ENCODE measurements around the gene NINJ1. TPM values are rescaled to one million over a fixed set of nuclear protein-coding genes. Genes with fewer than 3 reads are reported as not detected.

NINJ1 gene
- polyA plus RNA-seq, 1 of the 3 experiments (the other 2 are of a cell fraction) = 31.7 TPM

DNA sequence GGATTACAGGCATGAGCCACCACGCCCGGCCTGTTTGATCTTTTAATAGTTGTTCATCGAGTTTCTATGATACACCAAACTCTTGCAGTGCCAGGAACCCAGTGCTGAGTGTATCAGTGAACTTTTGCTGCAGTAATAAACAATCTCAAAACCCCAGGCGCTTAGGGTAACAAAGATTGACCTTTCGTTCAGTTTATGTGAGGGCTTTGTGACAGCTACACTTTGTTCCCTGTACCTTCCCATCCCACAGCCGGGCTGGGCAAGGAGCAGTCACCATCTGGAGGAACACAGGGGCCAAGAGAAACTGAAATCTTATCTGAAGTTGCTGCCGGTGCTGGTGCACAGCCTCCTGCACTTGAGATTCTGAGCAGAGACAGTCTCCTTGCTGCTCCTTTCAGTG, 32.6 kb upstream of the NINJ1 start:
- no peaks in the 10 kb centered on the region for H3F3A ChIP-seq (replicated peaks; ENCODE audit: insufficient read depth)
- TF ChIP-seq MEF2A (IDR thresholded peaks at IDR 0.05; ENCODE audit: borderline replicate concordance, low read depth) = no peak
- no peak for TF ChIP-seq ELF1 (IDR thresholded peaks at IDR 0.05)
- TF ChIP-seq RXRA (IDR thresholded peaks at IDR 0.05; ENCODE audit: borderline replicate concordance, low read depth) = no peak
- TF ChIP-seq TCF12 (IDR thresholded peaks at IDR 0.05) = no peak
- TF ChIP-seq SIN3A (IDR thresholded peaks at IDR 0.05; ENCODE audit: borderline replicate concordance, low read depth, low read length) = no peak
- TF ChIP-seq, protein P1, sequence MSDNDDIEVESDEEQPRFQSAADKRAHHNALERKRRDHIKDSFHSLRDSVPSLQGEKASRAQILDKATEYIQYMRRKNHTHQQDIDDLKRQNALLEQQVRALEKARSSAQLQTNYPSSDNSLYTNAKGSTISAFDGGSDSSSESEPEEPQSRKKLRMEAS (IDR thresholded peaks at IDR 0.05; ENCODE audit: low read depth) = no peak
- TF ChIP-seq, protein P2, sequence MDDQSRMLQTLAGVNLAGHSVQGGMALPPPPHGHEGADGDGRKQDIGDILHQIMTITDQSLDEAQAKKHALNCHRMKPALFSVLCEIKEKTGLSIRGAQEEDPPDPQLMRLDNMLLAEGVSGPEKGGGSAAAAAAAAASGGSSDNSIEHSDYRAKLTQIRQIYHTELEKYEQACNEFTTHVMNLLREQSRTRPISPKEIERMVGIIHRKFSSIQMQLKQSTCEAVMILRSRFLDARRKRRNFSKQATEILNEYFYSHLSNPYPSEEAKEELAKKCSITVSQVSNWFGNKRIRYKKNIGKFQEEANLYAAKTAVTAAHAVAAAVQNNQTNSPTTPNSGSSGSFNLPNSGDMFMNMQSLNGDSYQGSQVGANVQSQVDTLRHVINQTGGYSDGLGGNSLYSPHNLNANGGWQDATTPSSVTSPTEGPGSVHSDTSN (IDR thresholded peaks at IDR 0.05) = no peak
- no peak for TF ChIP-seq YY1 (IDR thresholded peaks at IDR 0.05; ENCODE audit: low read depth)
- no peak for TF ChIP-seq MXI1 (IDR thresholded peaks at IDR 0.05; ENCODE audit: low read depth, low read length)
- TF ChIP-seq JUND (IDR thresholded peaks at IDR 0.05) = no peak
- TF ChIP-seq RAD21 (IDR thresholded peaks at IDR 0.05; ENCODE audit: low read length) = no peak
- no peak for TF ChIP-seq NRF1 (IDR thresholded peaks at IDR 0.05; ENCODE audit: low read depth, low read length)
- TF ChIP-seq RFX5 (IDR thresholded peaks at IDR 0.05; ENCODE audit: low read length) = no peak
- no peak for TF ChIP-seq GABPA (IDR thresholded peaks at IDR 0.05; ENCODE audit: low read depth)
- no peak for TF ChIP-seq FOXJ3 (CRISPR knock-in tag; IDR thresholded peaks at IDR 0.05)
- TF ChIP-seq POLR2AphosphoS5 (IDR thresholded peaks at IDR 0.05; ENCODE audit: low read depth, low read length) = no peak
- TF ChIP-seq, protein P3, sequence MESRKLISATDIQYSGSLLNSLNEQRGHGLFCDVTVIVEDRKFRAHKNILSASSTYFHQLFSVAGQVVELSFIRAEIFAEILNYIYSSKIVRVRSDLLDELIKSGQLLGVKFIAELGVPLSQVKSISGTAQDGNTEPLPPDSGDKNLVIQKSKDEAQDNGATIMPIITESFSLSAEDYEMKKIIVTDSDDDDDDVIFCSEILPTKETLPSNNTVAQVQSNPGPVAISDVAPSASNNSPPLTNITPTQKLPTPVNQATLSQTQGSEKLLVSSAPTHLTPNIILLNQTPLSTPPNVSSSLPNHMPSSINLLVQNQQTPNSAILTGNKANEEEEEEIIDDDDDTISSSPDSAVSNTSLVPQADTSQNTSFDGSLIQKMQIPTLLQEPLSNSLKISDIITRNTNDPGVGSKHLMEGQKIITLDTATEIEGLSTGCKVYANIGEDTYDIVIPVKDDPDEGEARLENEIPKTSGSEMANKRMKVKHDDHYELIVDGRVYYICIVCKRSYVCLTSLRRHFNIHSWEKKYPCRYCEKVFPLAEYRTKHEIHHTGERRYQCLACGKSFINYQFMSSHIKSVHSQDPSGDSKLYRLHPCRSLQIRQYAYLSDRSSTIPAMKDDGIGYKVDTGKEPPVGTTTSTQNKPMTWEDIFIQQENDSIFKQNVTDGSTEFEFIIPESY (IDR thresholded peaks at IDR 0.05; ENCODE audit: borderline replicate concordance, low read depth) = no peak
- no peak for TF ChIP-seq CHD2 (IDR thresholded peaks at IDR 0.05; ENCODE audit: low read length, partially characterized antibody)
- no peak for TF ChIP-seq NFIC (IDR thresholded peaks at IDR 0.05; ENCODE audit: borderline replicate concordance)
- no peak for TF ChIP-seq EZH2phosphoT487 (IDR thresholded peaks at IDR 0.05; ENCODE audit: borderline replicate concordance, low read depth)
- H3K9me3 ChIP-seq = no peaks in the 10 kb centered on the region
- H3K4me2 ChIP-seq = no peak overlapping the region
- CTCF ChIA-PET = no interaction called here
- 43% methylated on average over 7 of the region's 7 CpGs for WGBS (ENCODE audit: low lambda C conversion rate)
- H3K36me3 ChIP-seq (replicated peaks in 1 of 2; ENCODE audit: control insufficient read depth in 1 of 2, insufficient read depth in 2 of 2, low read length in 1 of 2) = no peaks in the 10 kb centered on the region
- no peaks in the 10 kb centered on the region for H3K9me2 ChIP-seq
- H3K4me1 ChIP-seq (ENCODE audit: control insufficient read depth in 1 of 2, insufficient read depth in 2 of 2, low read depth in 1 of 2, low read length in 1 of 2) = peaks cover 0 to 19% of the 10 kb centered on the region in 2 experiments; a peak in 1 of 4 replicates
- no peak for DNase-seq
- no peak overlapping the region for H3K4me3 ChIP-seq (ENCODE audit: low read depth in 2 of 2, low read length in 1 of 2)
- H3K9ac ChIP-seq = no peak overlapping the region
- POLR2A ChIA-PET = no interaction called here
- H4K20me1 ChIP-seq (ENCODE audit: insufficient read depth) = no peaks in the 10 kb centered on the region
- H3K79me2 ChIP-seq (ENCODE audit: insufficient read depth) = no peaks in the 10 kb centered on the region
- H3K27me3 ChIP-seq (ENCODE audit: insufficient read depth) = no peaks in the 10 kb centered on the region
- H3K27ac ChIP-seq (ENCODE audit: low read depth in 2 of 2, low read length in 1 of 2) = no peak overlapping the region
- no peak overlapping the region for H2AFZ ChIP-seq (ENCODE audit: low read depth)

Measured in SK-N-SH (cell line).